ENCODE measurements around the gene NKG7. TPM values are rescaled to one million over a fixed set of nuclear protein-coding genes. Genes with fewer than 3 reads are reported as not detected.

Gene NKG7
- total and polyA plus RNA-seq, 2 of the 13 experiments (the other 11 are each of a cell fraction or from before 2014, with no cell fraction given): 0.40 TPM; not detected in 1

GRCh38 chr19:51394050-51394836, 21.8 kb upstream of the NKG7 start (continued):
- TF ChIP-seq ZNF766 (CRISPR knock-in tag; IDR thresholded peaks at IDR 0.05; ENCODE audit: borderline replicate concordance) (peak; percentile 51; the same call in 1 of the 2 replicates), CSRNP2 (CRISPR knock-in tag; conservative IDR thresholded peaks at IDR 0.05; ENCODE audit: low read depth) (peak; percentile 81; the same call in 1 of the 2 replicates), RFX1 (IDR thresholded peaks at IDR 0.05) (peak; percentile 90), REST (IDR thresholded peaks at IDR 0.05; ENCODE audit: borderline replicate concordance in 1 of 2, low read depth in 1 of 2, low read length in 2 of 2) (0 out of 4 replicates have a peak, but pooled peaks of 1 of the 2 experiments have one; percentile 10), TFDP1 (CRISPR knock-in tag; IDR thresholded peaks at IDR 0.05; ENCODE audit: borderline replicate concordance) (peak; percentile 99), CREM (IDR thresholded peaks at IDR 0.05) (peak; percentile 74), CREM (CRISPR knock-in tag; IDR thresholded peaks at IDR 0.05) (no peak), GMEB1 (CRISPR knock-in tag; IDR thresholded peaks at IDR 0.05; ENCODE audit: borderline replicate concordance) (peak; percentile 76; the same call in 1 of the 2 replicates), ZBTB20 (CRISPR knock-in tag; IDR thresholded peaks at IDR 0.05; ENCODE audit: borderline replicate concordance, low read depth) (no peak), ASH2L (IDR thresholded peaks at IDR 0.05; ENCODE audit: insufficient read length, low read depth, low read length) (peak; percentile 38), SAP130 (CRISPR knock-in tag; IDR thresholded peaks at IDR 0.05; ENCODE audit: low read depth) (peak; percentile 93), ZNF362 (CRISPR knock-in tag; IDR thresholded peaks at IDR 0.05; ENCODE audit: borderline replicate concordance) (no peak), TSC22D2 (CRISPR knock-in tag; IDR thresholded peaks at IDR 0.05; ENCODE audit: borderline replicate concordance) (no peak; the same call in 1 of the 2 replicates), ZC3H13 (CRISPR knock-in tag; IDR thresholded peaks at IDR 0.05) (0 out of 2 replicates have a peak, but pooled peaks have one; percentile 67), SIN3B (IDR thresholded peaks at IDR 0.05; ENCODE audit: low read length) (peak; percentile 94), POLR2A (IDR thresholded peaks at IDR 0.05; ENCODE audit: insufficient read depth in 1 of 2, low read depth in 2 of 2, low read length in 2 of 2) (peak in 1 of 2 experiments; percentile 60; a peak in 2 of 4 replicates), TMF1 (CRISPR knock-in tag; IDR thresholded peaks at IDR 0.05; ENCODE audit: low read depth) (0 out of 2 replicates have a peak, but pooled peaks have one; percentile 69), MED1 (CRISPR knock-in tag; IDR thresholded peaks at IDR 0.05) (peak; percentile 40; the same call in 1 of the 2 replicates), ATF7-NPFF (CRISPR knock-in tag; IDR thresholded peaks at IDR 0.05; ENCODE audit: low read depth) (peak; percentile 88), GATAD1 (CRISPR knock-in tag; IDR thresholded peaks at IDR 0.05) (peak; percentile 96)

All from HepG2 (cell line).